Tibial nerve (tissue), 4 donors: ENCODE results near the gene PRPF40B. TPM values are rescaled to one million over a fixed set of nuclear protein-coding genes. Genes with fewer than 3 reads are reported as not detected.
A peak's percentile ranks its signal among the peaks of the same experiment; 100 is the strongest.

ENCODE experiments used
- DNase-seq, 2 donors: peaks; one replicate each; pipeline ENCODE4 v3.0.0-alpha.2; 2019; ENCODE audit warnings: low spot score in 2 of 2
- H3K27ac ChIP-seq, 4 donors: fragments of 200-600 bp; sonication (generic) in 3 of 4; one replicate each; pipeline ENCODE4 v1.5.1; 2017 to 2019; ENCODE audit warnings: mild to moderate bottlenecking in 1 of 4
- H3K27me3 ChIP-seq, 2 donors: fragments of 200-600 bp; sonication (generic) in 1 of 2; one replicate each; pipeline versions ENCODE4 v1.5.1 to v1.6.0; 2017 to 2019
- H3K36me3 ChIP-seq, 3 donors: fragments of 200-600 bp; sonication (generic); one replicate each; pipeline ENCODE4 v1.5.1; 2018 to 2019
- H3K4me1 ChIP-seq, 4 donors: fragments of 200-600 bp; sonication (generic) in 3 of 4; one replicate each; pipeline ENCODE4 v1.5.1; 2017 to 2019
- H3K4me3 ChIP-seq, 4 donors: fragments of 200-600 bp; sonication (generic) in 3 of 4; one replicate each; pipeline ENCODE4 v1.5.1; 2017 to 2019; ENCODE audit warnings: mild to moderate bottlenecking in 1 of 4, moderate library complexity in 1 of 4
- H3K9me3 ChIP-seq, 4 donors: fragments of 200-600 bp; sonication (generic) in 3 of 4; one replicate each; pipeline ENCODE4 v1.5.1; 2017 to 2019
- CTCF ChIP-seq, 5 experiments: fragments of 200-600 bp in 3 of 5; fragments of 450-650 bp in 2 of 5; sonication (generic) in 3 of 5; IDR thresholded peaks; one replicate each; pipeline ENCODE4 v1.5.1; 2016 to 2019; ENCODE audit warnings: antibody characterized with exemption in 5 of 5, mild to moderate bottlenecking in 3 of 5, moderate library complexity in 2 of 5
- EP300 ChIP-seq, 2 donors: sonication (generic); formaldehyde crosslinking; IDR thresholded peaks; one replicate each; pipeline ENCODE4 v1.6.1; 2017; ENCODE audit warnings: antibody characterized with exemption in 2 of 2, mild to moderate bottlenecking in 1 of 2
- POLR2A ChIP-seq, 2 donors: fragments of 450-650 bp; IDR thresholded peaks; one replicate each; pipeline ENCODE4 v1.6.1; 2017; ENCODE audit warnings: antibody characterized with exemption in 2 of 2, mild to moderate bottlenecking in 2 of 2, moderate library complexity in 2 of 2
- WGBS, 2 donors: methylation state at CpG; one replicate each; pipeline ENCODE4 v1.1.5; 2018; 5-methylcytosine and 5-hydroxymethylcytosine counted together
- total RNA-seq, 4 donors: library from RNA; depleted of rRNA; stranded (reverse); fragments of >200 nt; gene quantifications; one replicate each; pipeline ENCODE4 v1.1.0, GENCODE V29; 2016

Gene PRPF40B
- total RNA-seq, 4 donors from 2014 or later = 18.1 to 36.0 (median 21.4) TPM

GRCh38 chr12:49636979-49637755, 13.8 kb downstream of the PRPF40B start:
- TF ChIP-seq EP300 (IDR thresholded peaks at IDR 0.05) (peak in 1 of 2 donors; percentile 65), CTCF (IDR thresholded peaks at IDR 0.05) (peak; percentile 63 to 84 (median 72)), POLR2A (IDR thresholded peaks at IDR 0.05) (no peak)
- WGBS, 2 donors = 13 to 20% methylated on average over 9 of the region's 9 CpGs
- no peaks in the 10 kb centered on the region for H3K27me3 ChIP-seq
- no peak overlapping the region for H3K4me3 ChIP-seq
- peak in 1 of 2 donors; percentile 73 for DNase-seq
- H3K36me3 ChIP-seq = peaks cover 0 to 58% (median 0%) of the 10 kb centered on the region in 3 donors
- H3K4me1 ChIP-seq = peaks cover 0 to 22% (median 12%) of the 10 kb centered on the region in 4 donors
- no peaks in the 10 kb centered on the region for H3K9me3 ChIP-seq
- peak overlapping the region; percentile 52 to 81 (median 64) for H3K27ac ChIP-seq

- Histone ChIP-seq H3K27me3 (no peaks in the 10 kb centered on the region), H3K9me3 (no peaks in the 10 kb centered on the region), H3K27ac (peak overlapping the region in 3 of 4 donors; percentile 23 to 81 (median 58)), H3K4me1 (peaks cover 0 to 32% (median 16%) of the 10 kb centered on the region in 4 donors), H3K4me3 (no peak overlapping the region), H3K36me3 (peaks cover 0 to 66% (median 0%) of the 10 kb centered on the region in 3 donors)
- peak in 1 of 2 donors; percentile 25 for TF ChIP-seq EP300 (IDR thresholded peaks at IDR 0.05)
- TF ChIP-seq CTCF (IDR thresholded peaks at IDR 0.05) = no peak
- TF ChIP-seq POLR2A (IDR thresholded peaks at IDR 0.05) = no peak
- no peak for DNase-seq
- WGBS, 2 donors = 81 to 89% methylated on average over 16 to 17 of the region's 17 CpGs
Observed at GRCh38 chr12:49641748-49642369, 18.5 kb downstream of the PRPF40B start.

- DNase-seq = no peak
- Histone ChIP-seq H3K4me1 (peaks cover 0 to 32% (median 11%) of the 10 kb centered on the region in 4 donors), H3K9me3 (no peaks in the 10 kb centered on the region), H3K4me3 (no peak overlapping the region), H3K27me3 (no peaks in the 10 kb centered on the region), H3K36me3 (peaks cover 0 to 71% (median 0%) of the 10 kb centered on the region in 3 donors), H3K27ac (peak overlapping the region in 2 of 4 donors; percentile 58 to 81)
- 71 to 75% methylated on average over 7 to 10 of the region's 11 CpGs for WGBS, 2 donors
- TF ChIP-seq POLR2A (IDR thresholded peaks at IDR 0.05) = no peak
- no peak for TF ChIP-seq CTCF (IDR thresholded peaks at IDR 0.05)
- TF ChIP-seq EP300 (IDR thresholded peaks at IDR 0.05) = no peak
Observed at GRCh38 chr12:49642370-49642802, 19.0 kb downstream of the PRPF40B start.

- WGBS, 2 donors = 77 to 83% methylated on average over 7 of the region's 7 CpGs
- H3K36me3 ChIP-seq = peaks cover 0 to 71% (median 0%) of the 10 kb centered on the region in 3 donors
- H3K27ac ChIP-seq = peak overlapping the region in 3 of 4 donors; percentile 10 to 81 (median 58)
- peaks cover 0 to 32% (median 13%) of the 10 kb centered on the region in 4 donors for H3K4me1 ChIP-seq
- H3K27me3 ChIP-seq = no peaks in the 10 kb centered on the region
- no peak overlapping the region for H3K4me3 ChIP-seq
- DNase-seq = no peak
- no peaks in the 10 kb centered on the region for H3K9me3 ChIP-seq
- TF ChIP-seq POLR2A (IDR thresholded peaks at IDR 0.05) (no peak), CTCF (IDR thresholded peaks at IDR 0.05) (no peak), EP300 (IDR thresholded peaks at IDR 0.05) (no peak)
Observed at GRCh38 chr12:49643135-49643534, 19.8 kb downstream of the PRPF40B start.
